PC-3 (cell line): Measurements from ENCODE around the gene MSH4. TPM values are rescaled to one million over a fixed set of nuclear protein-coding genes. Genes with fewer than 3 reads are reported as not detected.
"Not testable (repeated sequence)": the region's sequence is repeated elsewhere in the genome, so short reads cannot be mapped to it uniquely, and the experiment has no call there.

Experiments
- ATAC-seq: fragments of 200-7000 bp; cut with Tn5 transposase; 2 replicates; pipeline ENCODE4 v1.9.1; 2020; ENCODE audit warnings: mild to moderate bottlenecking, moderate library complexity
- BruUV-seq: library from RNA; stranded (reverse); fragments of 400-500 nt; replicated peaks from 2 replicates; lab custom pipeline; 2021; lab: Mats Ljungman, UMichigan
- CTCF ChIA-PET: fragments of 300-600 bp; sonication (Branson Sonifier 250); formaldehyde crosslinking; loops from one replicate; lab custom pipeline; 2022; ENCODE audit warnings: antibody characterized with exemption; lab: Charles Lee
- POLR2A ChIA-PET: fragments of 300-600 bp; sonication (Branson Sonifier 250); formaldehyde crosslinking; loops from one replicate; lab custom pipeline; 2022; ENCODE audit warnings: antibody characterized with exemption; ENCODE audit not compliant: unreplicated experiment; lab: Charles Lee
- DNase-seq: peaks from one replicate; pipeline ENCODE4 v3.0.0-alpha.2; 2015
- H2AFZ ChIP-seq: fragments of 300-600 bp; sonication (generic); 2 replicates; pipeline ENCODE4 v1.6.0; 2016; ENCODE audit warnings: antibody characterized with exemption, low read length
- H3F3A ChIP-seq: fragments of 300-600 bp; sonication (generic); one replicate; pipeline ENCODE4 v1.6.0; 2017; ENCODE audit warnings: antibody characterized with exemption, low read length, control low read depth, mild to moderate bottlenecking; ENCODE audit not compliant: unreplicated experiment
- H3K27ac ChIP-seq: fragments of 300-600 bp; sonication (generic); 2 replicates; pipeline ENCODE4 v1.5.1; 2016; ENCODE audit warnings: mild to moderate bottlenecking, low read length
- H3K27me3 ChIP-seq: fragments of 300-600 bp; sonication (generic); 2 replicates; pipeline ENCODE4 v1.6.1; 2016; ENCODE audit warnings: low read length, mixed read lengths
- H3K36me3 ChIP-seq: fragments of 300-600 bp; sonication (generic); 2 replicates; pipeline ENCODE4 v1.6.1; 2016; ENCODE audit warnings: low read depth, mixed run types, low read length, mixed read lengths
- H3K4me1 ChIP-seq: fragments of 300-600 bp; sonication (generic); 2 replicates; pipeline ENCODE4 v1.5.1; 2016; ENCODE audit warnings: low read length; ENCODE audit not compliant: insufficient read depth
- H3K4me2 ChIP-seq: fragments of 300-600 bp; sonication (generic); 2 replicates; pipeline ENCODE4 v1.6.0; 2016; ENCODE audit warnings: low read length
- H3K4me3 ChIP-seq: fragments of 300-600 bp; sonication (generic); 2 replicates; pipeline ENCODE4 v1.5.1; 2016; ENCODE audit warnings: mild to moderate bottlenecking, low read length, mixed read lengths
- H3K79me2 ChIP-seq: fragments of 300-600 bp; sonication (generic); 2 replicates; pipeline ENCODE4 v1.6.1; 2017; ENCODE audit warnings: low read length, mixed read lengths
- H3K9ac ChIP-seq: fragments of 300-600 bp; sonication (generic); 2 replicates; pipeline ENCODE4 v1.6.0; 2016; ENCODE audit warnings: mild to moderate bottlenecking, low read length
- H3K9me2 ChIP-seq: fragments of 300-600 bp; sonication (generic); replicated peaks from 2 replicates; pipeline ENCODE4 v1.6.1; 2016; ENCODE audit warnings: mixed run types, low read length, mixed read lengths
- H3K9me3 ChIP-seq: fragments of 300-600 bp; sonication (generic); 2 replicates; pipeline ENCODE4 v1.6.1; 2016; ENCODE audit warnings: low read length, mixed read lengths
- H4K20me1 ChIP-seq: fragments of 300-600 bp; sonication (generic); 2 replicates; pipeline ENCODE4 v1.6.1; 2016; ENCODE audit warnings: low read length, mixed read lengths
- EZH2 ChIP-seq: fragments of 300-600 bp; sonication (generic); IDR thresholded peaks from one replicate; pipeline ENCODE4 v1.6.1; 2017; ENCODE audit warnings: antibody characterized with exemption, mild to moderate bottlenecking, low read length; ENCODE audit not compliant: unreplicated experiment
- EZH2phosphoT487 ChIP-seq: fragments of 300-600 bp; sonication (generic); IDR thresholded peaks from 2 replicates; pipeline ENCODE4 v1.6.1; 2018; ENCODE audit warnings: mild to moderate bottlenecking, antibody characterized with exemption, low read length, borderline replicate concordance
- intact Hi-C: fragments of 100-400 bp; cut with micrococcal nuclease; formaldehyde crosslinking; loops from 2 replicates; pipeline ENCODE4 v1.9.0; 2023
- total RNA-seq: library from RNA; depleted of rRNA; stranded (reverse); fragments of >200 nt; gene quantifications from 2 replicates; pipeline ENCODE4 v1.2.3, GENCODE V29; 2014
- TF ChIP-seq, protein P1 (sequence below): fragments of 300-600 bp; sonication (generic); conservative IDR thresholded peaks from 2 replicates; pipeline ENCODE4 v1.5.1; 2017; ENCODE audit warnings: antibody characterized with exemption, low read depth, mild to moderate bottlenecking, low read length

The MSH4 gene
- total RNA-seq, 1 experiment from 2014 or later = not detected

DNA sequence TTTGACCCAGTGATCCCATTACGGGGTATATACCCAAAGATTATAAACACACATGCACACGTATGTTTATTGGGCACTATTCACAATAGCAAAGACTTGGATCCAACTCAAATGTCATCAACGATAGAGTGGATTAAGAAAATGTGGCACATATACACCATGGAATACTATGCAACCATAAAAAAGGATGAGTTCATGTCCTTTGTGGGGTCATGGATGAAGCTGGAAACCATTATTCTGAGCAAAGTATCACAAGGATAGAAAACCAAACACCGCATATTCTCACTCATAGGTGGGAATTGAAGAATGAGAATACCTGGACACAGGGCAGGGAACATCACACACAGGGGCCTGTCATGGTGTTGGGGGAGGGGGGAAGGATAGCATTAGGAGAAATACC lies 12.8 kb upstream of the MSH4 start:
- H3K27ac ChIP-seq = not testable (repeated sequence)

DNA sequence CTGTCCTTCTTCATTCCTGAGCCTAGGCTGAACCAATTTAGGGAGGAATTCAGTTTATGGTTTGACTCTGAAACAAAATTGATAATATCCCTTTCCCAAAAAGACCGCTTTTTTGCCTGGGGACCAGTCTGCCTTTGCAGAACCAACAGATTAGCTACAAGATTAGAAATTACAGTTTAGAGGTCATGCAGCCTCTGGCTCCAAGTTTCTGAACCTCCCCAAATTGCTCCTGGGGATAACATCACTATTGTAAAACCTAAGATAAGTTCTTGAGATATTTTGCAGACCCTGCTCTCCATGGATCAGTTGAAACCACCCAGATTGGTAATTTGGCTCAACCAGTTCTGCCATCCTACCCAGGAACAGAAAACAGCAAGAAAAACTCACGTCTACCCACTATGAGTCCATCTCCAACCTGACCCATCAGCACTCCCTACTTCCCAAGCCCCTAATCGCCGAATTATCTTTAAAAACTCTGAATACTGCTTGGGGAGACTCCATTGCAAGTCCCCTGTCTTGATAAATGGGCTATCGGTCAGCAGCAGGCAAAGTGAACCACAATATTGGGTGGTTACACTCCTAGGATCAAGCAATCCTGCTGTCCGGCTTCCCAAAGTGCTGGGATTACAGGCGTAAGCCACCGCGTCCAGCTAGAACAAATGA lies 11.2 kb upstream of the MSH4 start:
- CTCF ChIA-PET = no interaction called here
- Histone ChIP-seq H2AFZ (peak overlapping the region; percentile 99), H3K79me2 (peaks cover 51% of the 10 kb centered on the region), H3K27me3 (no peaks in the 10 kb centered on the region), H3F3A (peaks cover 5% of the 10 kb centered on the region), H3K9me3 (no peaks in the 10 kb centered on the region), H3K36me3 (peaks cover 38% of the 10 kb centered on the region), H3K4me2 (peak overlapping the region; percentile 95), H3K27ac (peak overlapping the region; percentile 69), H3K9me2 (no peaks in the 10 kb centered on the region), H3K4me1 (peaks cover 23% of the 10 kb centered on the region), H3K4me3 (peak overlapping the region; percentile 95), H3K9ac (peak overlapping the region; percentile 99), H4K20me1 (peaks cover 41% of the 10 kb centered on the region)
- intact Hi-C loops = loop anchor here (5.0 kb wide), 1 partner anchor 158 kb away; no protein-coding TSS in a partner anchor
- POLR2A ChIA-PET = interaction anchor here (0.5 to 0.6 kb wide), 3 partner anchors 25 to 1271 kb away, joined by 3 to 13 read pairs (median 13); no protein-coding TSS in a partner anchor
- TF ChIP-seq EZH2phosphoT487 = no peak
- TF ChIP-seq EZH2 = no peak
- TF ChIP-seq, protein P1, sequence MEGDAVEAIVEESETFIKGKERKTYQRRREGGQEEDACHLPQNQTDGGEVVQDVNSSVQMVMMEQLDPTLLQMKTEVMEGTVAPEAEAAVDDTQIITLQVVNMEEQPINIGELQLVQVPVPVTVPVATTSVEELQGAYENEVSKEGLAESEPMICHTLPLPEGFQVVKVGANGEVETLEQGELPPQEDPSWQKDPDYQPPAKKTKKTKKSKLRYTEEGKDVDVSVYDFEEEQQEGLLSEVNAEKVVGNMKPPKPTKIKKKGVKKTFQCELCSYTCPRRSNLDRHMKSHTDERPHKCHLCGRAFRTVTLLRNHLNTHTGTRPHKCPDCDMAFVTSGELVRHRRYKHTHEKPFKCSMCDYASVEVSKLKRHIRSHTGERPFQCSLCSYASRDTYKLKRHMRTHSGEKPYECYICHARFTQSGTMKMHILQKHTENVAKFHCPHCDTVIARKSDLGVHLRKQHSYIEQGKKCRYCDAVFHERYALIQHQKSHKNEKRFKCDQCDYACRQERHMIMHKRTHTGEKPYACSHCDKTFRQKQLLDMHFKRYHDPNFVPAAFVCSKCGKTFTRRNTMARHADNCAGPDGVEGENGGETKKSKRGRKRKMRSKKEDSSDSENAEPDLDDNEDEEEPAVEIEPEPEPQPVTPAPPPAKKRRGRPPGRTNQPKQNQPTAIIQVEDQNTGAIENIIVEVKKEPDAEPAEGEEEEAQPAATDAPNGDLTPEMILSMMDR = no peak
- BruUV-seq = TSS peak; percentile 99
- ATAC-seq = peak; percentile 45
- no peak for DNase-seq

More for the DNA sequence above, 12.8 kb upstream of the MSH4 start:
- H4K20me1 ChIP-seq = peaks cover 26% of the 10 kb centered on the region
- H3F3A ChIP-seq, H3K9ac ChIP-seq, H3K4me3 ChIP-seq, BruUV-seq, ATAC-seq, H3K4me1 ChIP-seq, DNase-seq, H3K9me3 ChIP-seq, CTCF ChIA-PET, H3K4me2 ChIP-seq, H3K9me2 ChIP-seq, intact Hi-C loops, H3K27me3 ChIP-seq, POLR2A ChIA-PET, H2AFZ ChIP-seq: not testable (repeated sequence)
- H3K36me3 ChIP-seq = peaks cover 22% of the 10 kb centered on the region
- H3K79me2 ChIP-seq = peaks cover 36% of the 10 kb centered on the region

DNA sequence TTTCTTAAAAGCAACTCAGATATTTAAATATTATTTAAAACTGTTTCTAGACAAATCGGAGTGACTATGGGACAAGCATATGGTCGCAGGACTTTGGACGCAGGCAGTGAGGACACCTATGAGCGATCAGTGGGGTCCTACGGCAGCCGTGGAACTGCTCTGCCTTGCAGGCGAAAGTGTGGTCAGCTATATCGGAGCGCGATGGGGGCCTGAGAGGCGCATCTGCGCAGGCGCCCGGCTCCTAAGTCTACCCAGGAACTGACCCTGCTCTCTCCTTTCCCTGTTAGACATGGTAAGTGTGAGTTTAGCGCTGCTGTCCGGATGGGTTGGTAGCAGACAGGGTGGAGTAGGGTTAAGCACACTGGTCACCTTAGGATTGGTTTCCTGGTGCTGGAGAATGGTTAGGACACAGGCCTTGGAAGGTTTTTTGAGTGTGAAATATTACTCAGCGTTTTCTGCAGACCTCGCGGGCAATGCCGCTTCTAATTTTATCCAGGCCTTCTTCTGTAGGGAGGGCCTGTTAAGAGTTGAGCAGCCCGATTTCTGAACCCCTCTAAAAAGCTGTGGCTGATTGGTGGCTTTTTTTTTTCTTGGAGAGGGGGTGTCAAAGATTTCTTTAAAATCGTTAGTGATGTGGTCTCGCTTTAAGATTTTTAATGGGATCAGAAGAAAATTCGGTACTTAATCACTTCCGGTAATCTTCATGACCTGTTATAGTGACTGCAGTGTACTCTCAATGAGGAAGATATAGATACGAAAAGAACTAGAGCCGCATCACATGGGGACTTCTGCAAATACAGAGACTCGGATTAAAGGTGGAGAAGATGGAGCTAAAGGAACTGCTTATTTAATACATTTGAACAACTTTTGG lies 10.5 kb upstream of the MSH4 start, which contains the start of gene RABGGTB:
TSS of gene RABGGTB (plus strand) at position 274 of the 871 bp plus-strand sequence. CDS start at position 290, 16 bp downstream.
- BruUV-seq = TSS peak; percentile 73
- intact Hi-C loops = loop anchor here (1.0 to 5.0 kb wide), 2 partner anchors 62 to 159 kb away; partner anchors contain the start of gene ACADM
- POLR2A ChIA-PET = interaction anchor here (0.5 to 0.6 kb wide), 3 partner anchors 26 to 1270 kb away, joined by 3 to 13 read pairs (median 13); no protein-coding TSS in a partner anchor
- peaks cover 43% of the 10 kb centered on the region for H3K36me3 ChIP-seq
- TF ChIP-seq, protein P1 = no peak
- TF ChIP-seq EZH2 (no peak), EZH2phosphoT487 (no peak)
- DNase-seq (peak; percentile 97), ATAC-seq (peak; percentile 84)
- peaks cover 30% of the 10 kb centered on the region for H3K4me1 ChIP-seq
- CTCF ChIA-PET = no interaction called here
- H3K9me2 ChIP-seq = no peaks in the 10 kb centered on the region
- H3K9ac ChIP-seq = peak within 1 kb of the TSS; percentile 99
- peak within 1 kb of the TSS; percentile 69 for H3K27ac ChIP-seq
- H2AFZ ChIP-seq = peak within 1 kb of the TSS; percentile 99
- peak within 1 kb of the TSS; percentile 95 for H3K4me3 ChIP-seq
- peak within 1 kb of the TSS; percentile 95 for H3K4me2 ChIP-seq
- peaks cover 48% of the 10 kb centered on the region for H4K20me1 ChIP-seq
- H3K27me3 ChIP-seq = no peaks in the 10 kb centered on the region
- H3K9me3 ChIP-seq = no peaks in the 10 kb centered on the region
- peaks cover 58% of the 10 kb centered on the region for H3K79me2 ChIP-seq
- H3F3A ChIP-seq = peaks cover 5% of the 10 kb centered on the region
